ENCODE data around the gene LONRF3. TPM values are rescaled to one million over a fixed set of nuclear protein-coding genes. Genes with fewer than 3 reads are reported as not detected.
"Not testable (repeated sequence)": the region's sequence is repeated elsewhere in the genome, so short reads cannot be mapped to it uniquely, and the experiment has no call there.

LONRF3 gene
- polyA plus RNA-seq, 1 experiment = not detected

DNA sequence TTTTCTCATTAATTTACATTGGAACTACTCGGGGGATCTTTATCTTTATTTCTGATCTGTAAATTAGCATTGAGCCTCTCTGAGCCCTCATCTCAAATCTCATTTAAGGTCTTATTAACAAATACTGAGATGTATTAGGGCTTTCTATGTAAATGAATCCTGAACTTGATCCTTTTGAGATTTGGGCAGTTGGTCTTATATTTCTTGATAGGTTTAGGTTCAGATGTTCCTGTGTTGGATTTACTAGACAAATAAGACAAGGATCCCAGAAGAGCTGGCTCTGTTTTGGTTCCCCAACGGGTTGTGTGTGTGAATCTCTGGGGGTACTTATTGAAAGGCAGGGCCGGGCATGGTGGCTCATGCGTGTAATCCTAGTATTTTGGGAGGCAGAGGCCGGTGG, 36.1 kb downstream of the LONRF3 start:
- ChIA-PET CTCF (interaction anchor here (0.7 kb wide), 1 partner anchor 161 kb away, joined by 3 read pairs; no protein-coding TSS in a partner anchor), POLR2A (no interaction called here)
- no peak for DNase-seq (ENCODE audit: low read depth)
- Histone ChIP-seq H3K36me3 (ENCODE audit: control insufficient read depth, insufficient read depth, low read length) (no peaks in the 10 kb centered on the region), H3K4me3 (ENCODE audit: low read depth, low read length) (no peak overlapping the region), H3K27me3 (ENCODE audit: control insufficient read depth, insufficient read depth, low read length) (no peaks in the 10 kb centered on the region)
- TF ChIP-seq, protein P1, sequence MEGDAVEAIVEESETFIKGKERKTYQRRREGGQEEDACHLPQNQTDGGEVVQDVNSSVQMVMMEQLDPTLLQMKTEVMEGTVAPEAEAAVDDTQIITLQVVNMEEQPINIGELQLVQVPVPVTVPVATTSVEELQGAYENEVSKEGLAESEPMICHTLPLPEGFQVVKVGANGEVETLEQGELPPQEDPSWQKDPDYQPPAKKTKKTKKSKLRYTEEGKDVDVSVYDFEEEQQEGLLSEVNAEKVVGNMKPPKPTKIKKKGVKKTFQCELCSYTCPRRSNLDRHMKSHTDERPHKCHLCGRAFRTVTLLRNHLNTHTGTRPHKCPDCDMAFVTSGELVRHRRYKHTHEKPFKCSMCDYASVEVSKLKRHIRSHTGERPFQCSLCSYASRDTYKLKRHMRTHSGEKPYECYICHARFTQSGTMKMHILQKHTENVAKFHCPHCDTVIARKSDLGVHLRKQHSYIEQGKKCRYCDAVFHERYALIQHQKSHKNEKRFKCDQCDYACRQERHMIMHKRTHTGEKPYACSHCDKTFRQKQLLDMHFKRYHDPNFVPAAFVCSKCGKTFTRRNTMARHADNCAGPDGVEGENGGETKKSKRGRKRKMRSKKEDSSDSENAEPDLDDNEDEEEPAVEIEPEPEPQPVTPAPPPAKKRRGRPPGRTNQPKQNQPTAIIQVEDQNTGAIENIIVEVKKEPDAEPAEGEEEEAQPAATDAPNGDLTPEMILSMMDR (IDR thresholded peaks at IDR 0.05; ENCODE audit: insufficient read depth, low read depth, low read length) = no peak

DNA sequence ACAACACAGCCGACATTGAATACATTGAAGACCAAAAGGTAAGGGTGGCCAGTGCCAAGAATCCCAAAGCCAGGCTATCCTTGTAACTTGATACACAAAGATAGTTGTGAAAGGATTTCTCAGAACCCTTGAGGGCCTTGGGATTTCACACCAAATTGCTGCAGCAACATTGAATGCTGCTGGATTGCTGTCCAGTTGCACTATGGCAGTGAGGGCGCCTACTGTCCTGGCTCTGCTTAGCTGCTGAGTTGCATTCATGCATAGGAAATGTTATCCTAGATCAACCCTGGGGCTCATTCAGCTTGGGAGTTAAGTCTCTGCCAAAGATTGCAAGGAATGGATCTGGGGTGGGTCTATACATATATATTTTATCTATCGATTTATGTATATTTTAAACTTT, 38.7 kb downstream of the LONRF3 start:
- TF ChIP-seq, protein P1 (IDR thresholded peaks at IDR 0.05; ENCODE audit: insufficient read depth, low read depth, low read length) = no peak
- ChIA-PET CTCF (no interaction called here), POLR2A (no interaction called here)
- H3K27me3 ChIP-seq (ENCODE audit: control insufficient read depth, insufficient read depth, low read length) = no peaks in the 10 kb centered on the region
- no peaks in the 10 kb centered on the region for H3K36me3 ChIP-seq (ENCODE audit: control insufficient read depth, insufficient read depth, low read length)
- DNase-seq (ENCODE audit: low read depth) = no peak
- no peak overlapping the region for H3K4me3 ChIP-seq (ENCODE audit: low read depth, low read length)

DNA sequence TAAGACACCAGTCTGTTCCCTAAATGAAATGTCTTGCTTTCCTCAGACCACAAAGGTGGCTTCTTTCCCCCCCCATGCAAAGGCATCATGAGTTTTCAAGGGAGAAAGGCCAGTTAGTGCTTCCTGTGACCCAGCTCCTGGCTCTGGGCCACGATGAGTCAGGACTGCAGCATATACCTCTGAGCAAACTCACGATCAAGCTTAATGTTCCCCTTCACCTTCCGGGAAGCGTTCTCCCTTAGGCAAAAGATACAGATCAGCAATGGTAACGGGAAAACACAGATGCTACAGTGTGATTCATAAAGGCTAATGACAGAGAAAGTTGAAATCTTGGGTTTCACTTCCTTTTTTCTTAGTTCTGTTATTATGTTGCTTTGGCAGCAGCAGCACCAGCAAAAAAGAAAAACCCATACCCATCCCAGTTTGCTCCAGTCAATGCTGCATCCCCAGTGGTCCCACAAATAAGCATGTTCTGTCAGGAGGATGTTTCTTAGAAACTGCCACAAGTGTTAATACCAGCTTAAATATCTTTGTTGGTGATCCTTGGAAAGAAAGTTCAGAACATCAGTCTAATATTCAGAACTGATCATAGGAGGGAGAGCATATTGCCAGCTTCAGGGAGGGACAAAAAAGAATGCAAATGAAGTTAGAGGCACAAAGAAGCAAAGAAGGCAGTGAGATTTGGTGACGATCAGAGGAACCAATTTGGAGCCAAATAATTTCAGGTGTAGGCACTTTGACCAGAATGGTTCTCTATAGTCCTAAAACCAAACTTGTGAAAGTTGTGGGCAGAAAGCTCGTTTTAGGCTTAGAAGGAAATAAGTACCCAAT, 41.2 kb downstream of the LONRF3 start:
- no peak overlapping the region for H3K4me3 ChIP-seq (ENCODE audit: low read depth, low read length)
- H3K36me3 ChIP-seq (ENCODE audit: control insufficient read depth, insufficient read depth, low read length) = no peaks in the 10 kb centered on the region
- ChIA-PET POLR2A (no interaction called here), CTCF (interaction anchor here (0.6 to 1.1 kb wide), 2 partner anchors 11 to 161 kb away, joined by 3 read pairs; no protein-coding TSS in a partner anchor)
- TF ChIP-seq, protein P1 (IDR thresholded peaks at IDR 0.05; ENCODE audit: insufficient read depth, low read depth, low read length) = no peak
- peak; percentile 61 for DNase-seq (ENCODE audit: low read depth)
- H3K27me3 ChIP-seq (ENCODE audit: control insufficient read depth, insufficient read depth, low read length) = no peaks in the 10 kb centered on the region

DNA sequence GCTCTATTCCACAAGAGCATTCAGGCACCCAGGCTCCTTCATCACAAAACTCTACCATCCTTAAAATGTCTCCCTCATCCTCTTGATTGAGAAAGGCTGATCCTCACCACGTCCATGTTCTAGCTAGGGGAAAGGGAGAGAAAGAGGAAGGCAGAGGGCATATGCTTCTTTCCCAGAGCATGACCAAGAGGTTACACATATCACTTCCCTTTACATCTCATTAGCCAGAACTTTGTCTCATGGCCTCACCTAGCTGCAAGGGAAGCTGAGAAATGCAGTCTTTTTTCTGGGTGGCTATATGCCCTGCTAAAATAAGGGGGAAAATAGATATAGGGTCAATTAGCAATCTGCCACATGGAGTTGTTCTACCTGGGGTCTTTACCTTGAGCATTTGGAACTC, 42.7 kb downstream of the LONRF3 start:
- H3K36me3 ChIP-seq (ENCODE audit: control insufficient read depth, insufficient read depth, low read length) = no peaks in the 10 kb centered on the region
- no peak for DNase-seq (ENCODE audit: low read depth)
- no peak overlapping the region for H3K4me3 ChIP-seq (ENCODE audit: low read depth, low read length)
- no peaks in the 10 kb centered on the region for H3K27me3 ChIP-seq (ENCODE audit: control insufficient read depth, insufficient read depth, low read length)
- ChIA-PET POLR2A (no interaction called here), CTCF (interaction anchor here (1.1 to 1.3 kb wide), 2 partner anchors 8 to 12 kb away, joined by 4 to 5 read pairs; no protein-coding TSS in a partner anchor)
- TF ChIP-seq, protein P1 (IDR thresholded peaks at IDR 0.05; ENCODE audit: insufficient read depth, low read depth, low read length) = no peak

DNA sequence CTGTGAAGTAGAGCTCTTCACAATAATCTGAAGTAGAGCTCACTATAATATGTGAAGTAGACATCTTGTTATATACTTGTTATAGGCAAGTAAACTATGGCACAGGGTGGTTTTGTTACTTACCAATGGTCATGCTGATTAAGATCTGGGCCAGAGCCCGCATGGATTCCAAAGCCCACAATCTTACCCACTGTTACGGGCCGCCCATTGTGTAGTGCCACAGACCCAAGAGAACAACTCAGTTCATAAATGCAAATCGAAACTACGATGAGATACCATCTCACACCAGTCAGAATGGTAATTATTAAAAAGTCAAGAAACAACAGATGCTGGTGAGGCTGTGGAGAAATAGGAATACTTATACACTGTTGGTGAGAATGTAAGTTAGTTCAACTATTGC, 51.5 kb downstream of the LONRF3 start:
- Histone ChIP-seq H3K36me3 (ENCODE audit: control insufficient read depth, insufficient read depth, low read length) (no peaks in the 10 kb centered on the region), H3K27me3 (ENCODE audit: control insufficient read depth, insufficient read depth, low read length) (no peaks in the 10 kb centered on the region), H3K4me3 (ENCODE audit: low read depth, low read length) (no peak overlapping the region)
- TF ChIP-seq, protein P1 (IDR thresholded peaks at IDR 0.05; ENCODE audit: insufficient read depth, low read depth, low read length) = no peak
- POLR2A ChIA-PET = no interaction called here
- no peak for DNase-seq (ENCODE audit: low read depth)
- CTCF ChIA-PET = interaction anchor here (1.3 kb wide), 1 partner anchor 21 kb away, joined by 3 read pairs; no protein-coding TSS in a partner anchor

DNA sequence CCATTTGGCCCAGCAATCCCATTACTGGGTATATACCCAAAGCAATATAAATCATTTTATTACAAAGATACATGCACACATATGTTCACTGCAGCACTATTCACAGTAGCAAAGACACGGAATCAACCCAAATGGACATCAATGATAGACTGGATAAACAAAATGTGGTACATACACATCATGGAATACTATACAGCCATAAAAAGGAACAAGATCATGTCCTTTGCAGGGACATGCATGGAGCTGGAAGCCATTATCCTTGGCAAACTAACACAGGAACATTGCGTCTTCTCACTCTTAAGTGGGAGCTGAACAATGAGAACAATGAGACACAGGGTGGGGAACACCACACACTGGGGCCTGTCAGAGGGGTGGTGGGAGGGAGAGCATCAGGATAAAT, 51.9 kb downstream of the LONRF3 start:
- POLR2A ChIA-PET = not testable (repeated sequence)
- CTCF ChIA-PET = interaction anchor here (1.3 kb wide), 1 partner anchor 21 kb away, joined by 3 read pairs; no protein-coding TSS in a partner anchor

DNA sequence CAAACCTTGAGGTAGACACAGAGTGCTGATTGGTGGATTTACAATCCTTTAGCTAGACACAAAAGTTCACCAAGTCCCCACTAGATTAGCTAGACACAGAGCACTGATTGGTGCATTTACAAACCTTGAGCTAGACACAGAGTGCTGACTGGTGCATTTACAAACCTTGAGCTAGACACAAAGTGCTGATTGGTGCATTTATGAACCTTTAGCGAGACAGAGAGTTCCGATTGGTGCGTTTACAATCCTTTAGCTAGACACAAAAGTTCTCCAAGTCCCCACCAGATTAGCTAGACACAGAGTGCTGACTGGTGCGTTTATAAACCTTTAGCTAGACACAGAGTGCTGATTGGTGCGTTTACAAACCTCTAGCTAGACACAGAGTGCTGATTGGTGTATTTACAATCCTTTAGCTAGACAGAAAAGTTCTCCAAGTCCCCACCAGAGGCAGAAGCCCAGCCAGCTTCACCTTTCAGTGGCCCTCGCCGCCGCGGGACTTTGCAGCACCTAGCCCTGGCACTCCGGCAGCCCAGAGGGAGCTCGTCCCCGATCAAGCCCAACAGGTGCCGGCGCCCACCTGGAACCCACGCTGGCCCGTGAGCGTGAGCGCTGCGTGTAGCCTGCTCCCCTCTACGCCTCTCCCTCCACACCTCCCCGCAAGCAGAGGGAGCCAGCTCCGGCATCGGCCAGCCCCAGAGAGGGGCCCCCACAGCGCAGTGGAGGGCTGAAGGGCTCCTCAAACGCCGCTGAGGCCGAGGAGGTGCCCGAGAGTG, 53.7 kb downstream of the LONRF3 start:
- DNase-seq (ENCODE audit: low read depth); H3K27me3 ChIP-seq (ENCODE audit: control insufficient read depth, insufficient read depth, low read length); H3K36me3 ChIP-seq (ENCODE audit: control insufficient read depth, insufficient read depth, low read length); CTCF ChIA-PET; POLR2A ChIA-PET; H3K4me3 ChIP-seq (ENCODE audit: low read depth, low read length): not testable (repeated sequence)

More for the DNA sequence above, 51.9 kb downstream of the LONRF3 start:
- H3K36me3 ChIP-seq (ENCODE audit: control insufficient read depth, insufficient read depth, low read length); DNase-seq (ENCODE audit: low read depth); H3K27me3 ChIP-seq (ENCODE audit: control insufficient read depth, insufficient read depth, low read length); H3K4me3 ChIP-seq (ENCODE audit: low read depth, low read length): not testable (repeated sequence)

Data from BJ (cell line).